H54 (cell line): ENCODE measurements around the gene HSPA2.
"Not testable (repeated sequence)": the region's sequence is repeated elsewhere in the genome, so short reads cannot be mapped to it uniquely, and the experiment has no call there.

Source experiments
- DNase-seq: peaks from one replicate; pipeline ENCODE4 v3.0.0; 2011; ENCODE audit warnings: low spot score, mixed read lengths; ENCODE audit not compliant: insufficient read length
- FAIRE-seq: peaks from 3 replicates; lab custom pipeline; 2011; peaks lifted over from hg19 to GRCh38; lab: Jason Lieb, UNC
- POLR2A ChIP-seq: IDR thresholded peaks from 2 replicates; pipeline ENCODE4 v1.6.1; 2011; ENCODE audit warnings: low read depth, mild to moderate bottlenecking, low read length

Gene HSPA2

DNA sequence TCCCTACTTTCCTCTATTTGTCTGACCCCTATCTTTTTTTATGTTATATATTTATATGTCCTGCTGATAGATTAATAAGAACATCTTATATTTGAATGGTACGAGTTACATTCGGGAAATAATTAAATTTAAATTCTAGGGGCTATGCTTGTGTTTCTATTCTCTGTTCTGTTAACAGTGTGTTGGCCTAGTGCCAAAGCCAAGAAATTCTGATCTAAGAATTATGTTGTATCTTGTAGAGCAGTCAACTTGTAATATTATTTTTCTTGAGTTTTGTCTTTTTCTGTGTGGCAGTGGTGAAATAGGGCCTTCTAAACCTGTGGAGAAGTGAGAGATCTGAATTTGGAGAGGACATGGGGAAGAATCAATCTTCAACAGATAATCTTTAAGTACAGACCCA lies 9.0 kb upstream of the HSPA2 start:
- FAIRE-seq = no peak
- DNase-seq = no peak
- no peak for TF ChIP-seq POLR2A

DNA sequence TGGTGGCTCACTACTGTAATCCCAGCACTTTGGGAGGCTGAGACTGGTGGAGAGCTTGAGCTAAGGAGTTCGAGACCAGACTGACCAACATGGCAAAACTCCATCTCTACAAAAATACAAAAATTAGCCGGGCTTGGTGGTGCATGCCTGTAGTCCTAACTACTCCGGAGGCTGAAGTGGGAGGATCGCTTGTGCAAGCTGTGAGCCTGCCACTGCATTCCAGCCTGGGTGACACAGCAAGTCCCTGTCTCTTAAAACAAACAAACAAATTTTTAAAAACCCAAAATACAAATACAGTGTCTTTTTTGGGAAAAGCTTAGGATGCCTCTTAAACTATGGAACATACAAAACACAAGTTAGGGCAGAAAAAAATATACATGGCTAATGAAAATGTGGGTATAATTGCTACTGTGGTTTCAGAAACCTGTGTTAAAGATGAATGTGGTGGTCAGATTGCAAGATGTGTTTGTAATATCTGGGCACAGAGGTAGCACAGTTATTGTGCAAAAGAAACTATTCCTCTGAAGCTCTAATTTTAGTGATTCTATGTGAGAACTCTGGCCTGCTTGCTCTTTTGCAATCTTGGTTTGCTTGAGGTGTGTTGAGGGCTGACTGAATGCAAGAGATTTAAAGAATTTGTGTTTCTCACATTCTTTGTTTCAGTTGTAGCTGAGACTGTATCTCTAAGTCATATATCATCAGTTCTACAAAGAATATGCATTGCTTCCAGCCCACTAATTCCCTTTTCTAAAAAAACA lies 3.9 kb upstream of the HSPA2 start:
- FAIRE-seq = peak; percentile 69
- TF ChIP-seq POLR2A = no peak
- no peak for DNase-seq

DNA sequence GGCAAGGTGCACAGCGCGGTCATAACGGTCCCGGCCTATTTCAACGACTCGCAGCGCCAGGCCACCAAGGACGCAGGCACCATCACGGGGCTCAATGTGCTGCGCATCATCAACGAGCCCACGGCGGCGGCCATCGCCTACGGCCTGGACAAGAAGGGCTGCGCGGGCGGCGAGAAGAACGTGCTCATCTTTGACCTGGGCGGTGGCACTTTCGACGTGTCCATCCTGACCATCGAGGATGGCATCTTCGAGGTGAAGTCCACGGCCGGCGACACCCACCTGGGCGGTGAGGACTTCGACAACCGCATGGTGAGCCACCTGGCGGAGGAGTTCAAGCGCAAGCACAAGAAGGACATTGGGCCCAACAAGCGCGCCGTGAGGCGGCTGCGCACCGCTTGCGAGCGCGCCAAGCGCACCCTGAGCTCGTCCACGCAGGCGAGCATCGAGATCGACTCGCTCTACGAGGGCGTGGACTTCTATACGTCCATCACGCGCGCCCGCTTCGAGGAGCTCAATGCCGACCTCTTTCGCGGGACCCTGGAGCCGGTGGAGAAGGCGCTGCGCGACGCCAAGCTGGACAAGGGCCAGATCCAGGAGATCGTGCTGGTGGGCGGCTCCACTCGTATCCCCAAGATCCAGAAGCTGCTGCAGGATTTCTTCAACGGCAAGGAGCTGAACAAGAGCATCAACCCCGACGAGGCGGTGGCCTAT lies 875 bp downstream of the HSPA2 start:
- TF ChIP-seq POLR2A = no peak
- no peak for FAIRE-seq
- DNase-seq = no peak

- DNase-seq = no peak
- TF ChIP-seq POLR2A = no peak
- FAIRE-seq = no peak
Measured at GRCh38 chr14:64541972-64542835, 1.7 kb downstream of the HSPA2 start.

- DNase-seq (no peak), FAIRE-seq (no peak)
- no peak for TF ChIP-seq POLR2A
Measured at GRCh38 chr14:64542836-64543201, 2.3 kb downstream of the HSPA2 start.

DNA sequence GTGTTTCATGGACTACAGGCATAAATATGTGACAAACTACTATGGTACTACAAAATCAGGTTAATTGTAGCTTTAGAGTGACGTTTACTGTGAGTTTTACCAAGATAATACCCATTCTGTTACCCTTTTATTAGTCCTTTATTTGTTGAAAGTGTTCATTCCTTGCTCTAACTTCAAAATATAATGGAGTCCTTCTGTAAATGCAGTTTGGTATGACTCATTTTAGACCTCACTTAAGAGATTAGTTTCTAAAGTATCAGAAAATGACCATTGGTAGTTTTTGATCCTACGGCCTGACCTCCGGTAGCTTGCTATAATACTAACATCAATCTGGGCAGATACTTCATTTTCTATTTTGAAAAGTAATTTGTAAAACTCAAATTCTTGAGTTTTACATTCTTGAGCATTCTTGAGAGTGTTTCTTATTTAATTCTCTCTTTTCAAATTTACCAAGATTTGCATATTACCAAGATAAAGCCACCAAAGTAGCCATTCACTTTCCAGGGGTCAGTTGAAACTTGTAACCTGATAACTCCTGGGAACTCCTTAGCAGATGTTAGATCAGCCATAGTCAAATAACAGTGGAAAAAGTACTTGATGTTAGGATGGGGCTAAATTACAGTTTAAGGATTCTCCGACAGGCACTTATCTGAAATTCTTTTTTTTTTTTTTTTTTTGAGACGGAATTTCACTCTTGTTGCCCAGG lies 4.2 kb downstream of the HSPA2 start:
- FAIRE-seq = no peak
- no peak for TF ChIP-seq POLR2A
- no peak for DNase-seq

GRCh38 chr14:64549016-64549415 lies 8.5 kb downstream of the HSPA2 start:
- no peak for TF ChIP-seq POLR2A
- FAIRE-seq (no peak), DNase-seq (no peak)

DNA sequence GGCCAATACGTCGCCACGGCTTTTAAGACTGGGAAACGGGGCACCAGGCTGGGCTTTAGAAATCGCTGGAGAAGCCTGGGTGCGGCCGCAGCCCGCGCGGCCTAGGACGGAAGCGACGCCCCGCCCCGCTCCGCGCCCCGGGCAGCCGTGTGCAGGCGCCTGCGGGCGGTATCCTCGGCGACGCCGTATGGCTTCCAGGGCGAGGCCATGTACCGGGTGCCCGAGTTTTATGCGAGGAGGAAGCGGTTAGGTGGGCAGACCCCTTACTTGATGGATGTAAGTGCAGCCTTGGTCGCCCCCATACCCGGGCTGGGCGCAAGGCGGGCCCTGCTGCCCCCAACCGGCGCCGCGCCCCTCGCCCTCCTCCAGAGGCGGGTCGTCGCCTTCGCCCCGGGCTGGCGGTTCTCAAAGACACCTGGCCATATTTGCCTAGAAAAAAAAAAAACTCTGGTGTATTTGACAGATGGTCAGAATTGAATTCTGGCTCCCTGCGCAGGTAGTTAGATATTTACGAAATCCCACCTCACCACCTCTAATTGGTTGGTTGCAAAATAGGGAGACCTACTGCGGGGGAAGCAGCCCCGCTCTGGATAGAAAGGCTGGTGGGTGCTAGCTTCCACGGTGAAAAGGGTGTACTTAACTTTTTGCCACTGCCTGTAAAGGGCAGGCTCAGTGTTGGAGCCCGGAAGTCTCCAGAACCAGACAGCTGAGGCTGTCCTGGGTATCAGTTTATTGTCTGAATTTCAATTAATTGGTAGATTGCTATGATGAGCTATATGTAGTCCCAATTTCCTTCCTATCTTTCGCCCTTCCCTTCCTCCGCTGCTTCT lies 9.5 kb downstream of the HSPA2 start, which contains the start of gene PPP1R36:
TSS of gene PPP1R36 (plus strand) at position 171 of the 830 bp plus-strand sequence. CDS start at position 208, 37 bp downstream.
- no peak for FAIRE-seq
- no peak for DNase-seq
- TF ChIP-seq POLR2A = no peak

- FAIRE-seq (no peak), DNase-seq (no peak)
- TF ChIP-seq POLR2A = no peak
Measured at GRCh38 chr14:64550621-64551333, 10.2 kb downstream of the HSPA2 start.

- FAIRE-seq (no peak), DNase-seq (no peak)
- no peak for TF ChIP-seq POLR2A
Measured at GRCh38 chr14:64554556-64554955, 14.0 kb downstream of the HSPA2 start.

- TF ChIP-seq POLR2A = no peak
- no peak for DNase-seq
- no peak for FAIRE-seq
Measured at GRCh38 chr14:64556526-64556925, 16.0 kb downstream of the HSPA2 start.

- not testable (repeated sequence) for DNase-seq, FAIRE-seq
Measured at GRCh38 chr14:64558216-64558615, 17.7 kb downstream of the HSPA2 start.
